ENCODE data around the gene HOXD4.

HOXD4 gene

DNA sequence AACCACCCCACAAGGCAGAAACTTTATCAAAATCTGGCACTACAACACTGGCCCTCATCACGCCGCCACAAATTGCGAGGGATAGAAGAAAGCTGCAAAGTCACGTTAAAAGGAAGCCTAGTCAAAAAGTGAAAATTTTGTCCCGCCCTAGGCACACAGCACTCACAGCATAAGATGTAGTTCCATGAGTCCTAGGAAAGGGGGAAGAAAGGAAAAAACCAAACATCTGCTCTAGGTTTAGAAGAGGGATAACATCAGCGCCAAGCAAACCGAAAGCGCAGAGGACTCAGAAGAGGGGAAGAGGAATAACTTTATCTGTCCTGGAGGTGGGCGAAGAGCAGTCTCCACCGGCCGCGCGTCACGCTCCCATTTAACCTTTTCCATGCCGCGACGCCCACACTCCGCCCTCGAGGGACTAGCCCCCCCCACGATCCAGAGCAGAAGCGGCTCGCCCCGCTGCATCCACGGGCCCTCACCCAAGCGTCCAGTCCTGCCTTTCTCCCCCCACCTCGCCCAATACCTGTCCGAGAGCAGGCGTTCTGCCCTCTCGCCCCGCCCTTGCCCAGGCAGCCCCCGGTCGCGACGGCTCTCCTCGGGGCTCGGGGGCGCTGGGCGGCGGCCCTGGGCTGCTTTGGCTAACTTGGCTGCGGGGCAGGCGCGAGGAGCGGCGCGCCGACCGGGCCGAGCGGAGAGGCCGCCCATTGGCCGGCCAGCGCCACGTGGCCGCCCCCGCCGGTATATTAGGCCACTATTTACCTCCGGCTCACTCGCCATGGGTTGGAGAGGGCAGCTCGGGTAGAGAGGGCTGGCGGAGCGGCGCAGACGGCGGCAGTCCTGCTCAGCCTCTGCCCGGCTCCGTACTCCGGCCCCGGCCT, 36.8 kb downstream of the HOXD4 start, which contains the start of gene HOXD1 (continued):
- TF ChIP-seq, protein P1, sequence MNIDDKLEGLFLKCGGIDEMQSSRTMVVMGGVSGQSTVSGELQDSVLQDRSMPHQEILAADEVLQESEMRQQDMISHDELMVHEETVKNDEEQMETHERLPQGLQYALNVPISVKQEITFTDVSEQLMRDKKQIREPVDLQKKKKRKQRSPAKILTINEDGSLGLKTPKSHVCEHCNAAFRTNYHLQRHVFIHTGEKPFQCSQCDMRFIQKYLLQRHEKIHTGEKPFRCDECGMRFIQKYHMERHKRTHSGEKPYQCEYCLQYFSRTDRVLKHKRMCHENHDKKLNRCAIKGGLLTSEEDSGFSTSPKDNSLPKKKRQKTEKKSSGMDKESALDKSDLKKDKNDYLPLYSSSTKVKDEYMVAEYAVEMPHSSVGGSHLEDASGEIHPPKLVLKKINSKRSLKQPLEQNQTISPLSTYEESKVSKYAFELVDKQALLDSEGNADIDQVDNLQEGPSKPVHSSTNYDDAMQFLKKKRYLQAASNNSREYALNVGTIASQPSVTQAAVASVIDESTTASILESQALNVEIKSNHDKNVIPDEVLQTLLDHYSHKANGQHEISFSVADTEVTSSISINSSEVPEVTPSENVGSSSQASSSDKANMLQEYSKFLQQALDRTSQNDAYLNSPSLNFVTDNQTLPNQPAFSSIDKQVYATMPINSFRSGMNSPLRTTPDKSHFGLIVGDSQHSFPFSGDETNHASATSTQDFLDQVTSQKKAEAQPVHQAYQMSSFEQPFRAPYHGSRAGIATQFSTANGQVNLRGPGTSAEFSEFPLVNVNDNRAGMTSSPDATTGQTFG (tag by site-specific recombination; IDR thresholded peaks at IDR 0.05; ENCODE audit: borderline replicate concordance): no peak
- TF ChIP-seq ZNF549 (tag by site-specific recombination; IDR thresholded peaks at IDR 0.05): no peak
- no peak for TF ChIP-seq ZNF354C (tag by site-specific recombination; IDR thresholded peaks at IDR 0.05; ENCODE audit: borderline replicate concordance, low read depth)
- peak; percentile 58 for TF ChIP-seq KLF1 (tag by site-specific recombination; IDR thresholded peaks at IDR 0.05)
- TF ChIP-seq ZNF335 (tag by site-specific recombination; conservative IDR thresholded peaks at IDR 0.05): peak; percentile 84
- TF ChIP-seq, protein P2, sequence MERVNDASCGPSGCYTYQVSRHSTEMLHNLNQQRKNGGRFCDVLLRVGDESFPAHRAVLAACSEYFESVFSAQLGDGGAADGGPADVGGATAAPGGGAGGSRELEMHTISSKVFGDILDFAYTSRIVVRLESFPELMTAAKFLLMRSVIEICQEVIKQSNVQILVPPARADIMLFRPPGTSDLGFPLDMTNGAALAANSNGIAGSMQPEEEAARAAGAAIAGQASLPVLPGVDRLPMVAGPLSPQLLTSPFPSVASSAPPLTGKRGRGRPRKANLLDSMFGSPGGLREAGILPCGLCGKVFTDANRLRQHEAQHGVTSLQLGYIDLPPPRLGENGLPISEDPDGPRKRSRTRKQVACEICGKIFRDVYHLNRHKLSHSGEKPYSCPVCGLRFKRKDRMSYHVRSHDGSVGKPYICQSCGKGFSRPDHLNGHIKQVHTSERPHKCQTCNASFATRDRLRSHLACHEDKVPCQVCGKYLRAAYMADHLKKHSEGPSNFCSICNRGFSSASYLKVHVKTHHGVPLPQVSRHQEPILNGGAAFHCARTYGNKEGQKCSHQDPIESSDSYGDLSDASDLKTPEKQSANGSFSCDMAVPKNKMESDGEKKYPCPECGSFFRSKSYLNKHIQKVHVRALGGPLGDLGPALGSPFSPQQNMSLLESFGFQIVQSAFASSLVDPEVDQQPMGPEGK (tag by site-specific recombination; IDR thresholded peaks at IDR 0.05): peak; percentile 94
- TF ChIP-seq ZNF280C (tag by site-specific recombination; IDR thresholded peaks at IDR 0.05): no peak
- no peak for TF ChIP-seq ZBTB1 (tag by site-specific recombination; IDR thresholded peaks at IDR 0.05)
- 0 out of 2 replicates have a peak, but pooled peaks have one; percentile 27 for TF ChIP-seq ZNF518A (tag by site-specific recombination; conservative IDR thresholded peaks at IDR 0.05; ENCODE audit: low read depth)
- TF ChIP-seq ZNF140 (tag by site-specific recombination; IDR thresholded peaks at IDR 0.05): no peak
- peak; percentile 54 for TF ChIP-seq ZNF366 (tag by site-specific recombination; conservative IDR thresholded peaks at IDR 0.05)
- peak; percentile 32 for TF ChIP-seq KLF9 (tag by site-specific recombination; IDR thresholded peaks at IDR 0.05; ENCODE audit: low read depth)
- no peak for TF ChIP-seq PRDM6 (tag by site-specific recombination; IDR thresholded peaks at IDR 0.05)
- TF ChIP-seq, protein P3, sequence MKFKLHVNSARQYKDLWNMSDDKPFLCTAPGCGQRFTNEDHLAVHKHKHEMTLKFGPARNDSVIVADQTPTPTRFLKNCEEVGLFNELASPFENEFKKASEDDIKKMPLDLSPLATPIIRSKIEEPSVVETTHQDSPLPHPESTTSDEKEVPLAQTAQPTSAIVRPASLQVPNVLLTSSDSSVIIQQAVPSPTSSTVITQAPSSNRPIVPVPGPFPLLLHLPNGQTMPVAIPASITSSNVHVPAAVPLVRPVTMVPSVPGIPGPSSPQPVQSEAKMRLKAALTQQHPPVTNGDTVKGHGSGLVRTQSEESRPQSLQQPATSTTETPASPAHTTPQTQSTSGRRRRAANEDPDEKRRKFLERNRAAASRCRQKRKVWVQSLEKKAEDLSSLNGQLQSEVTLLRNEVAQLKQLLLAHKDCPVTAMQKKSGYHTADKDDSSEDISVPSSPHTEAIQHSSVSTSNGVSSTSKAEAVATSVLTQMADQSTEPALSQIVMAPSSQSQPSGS (tag by site-specific recombination; IDR thresholded peaks at IDR 0.05; ENCODE audit: low read depth): no peak
- TF ChIP-seq, protein P4, sequence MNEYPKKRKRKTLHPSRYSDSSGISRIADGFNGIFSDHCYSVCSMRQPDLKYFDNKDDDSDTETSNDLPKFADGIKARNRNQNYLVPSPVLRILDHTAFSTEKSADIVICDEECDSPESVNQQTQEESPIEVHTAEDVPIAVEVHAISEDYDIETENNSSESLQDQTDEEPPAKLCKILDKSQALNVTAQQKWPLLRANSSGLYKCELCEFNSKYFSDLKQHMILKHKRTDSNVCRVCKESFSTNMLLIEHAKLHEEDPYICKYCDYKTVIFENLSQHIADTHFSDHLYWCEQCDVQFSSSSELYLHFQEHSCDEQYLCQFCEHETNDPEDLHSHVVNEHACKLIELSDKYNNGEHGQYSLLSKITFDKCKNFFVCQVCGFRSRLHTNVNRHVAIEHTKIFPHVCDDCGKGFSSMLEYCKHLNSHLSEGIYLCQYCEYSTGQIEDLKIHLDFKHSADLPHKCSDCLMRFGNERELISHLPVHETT (tag by site-specific recombination; IDR thresholded peaks at IDR 0.05): no peak
- TF ChIP-seq ZNF175 (tag by site-specific recombination; IDR thresholded peaks at IDR 0.05): no peak
- TF ChIP-seq ZNF19 (tag by site-specific recombination; IDR thresholded peaks at IDR 0.05; ENCODE audit: low read depth): no peak
- TF ChIP-seq HOXA7 (CRISPR knock-in tag; IDR thresholded peaks at IDR 0.05; ENCODE audit: borderline replicate concordance): no peak
- peak; percentile 83 for TF ChIP-seq ZBTB26 (tag by site-specific recombination; optimal IDR thresholded peaks at IDR 0.05)
